H9 (cell line): ENCODE measurements around the gene IL1RAPL1. TPM values are rescaled to one million over a fixed set of nuclear protein-coding genes. Genes with fewer than 3 reads are reported as not detected.

Source experiments
- DNase-seq: peaks from one replicate; pipeline ENCODE4 v3.0.0-alpha.2; 2017
- H2AFZ ChIP-seq: one replicate; pipeline ENCODE4 v1.6.1; 2013; ENCODE audit warnings: mild to moderate bottlenecking, low read length, control low read depth, moderate library complexity
- H2AK5ac ChIP-seq: 2 replicates; pipeline ENCODE4 v1.6.1; 2013; ENCODE audit warnings: low read length, control low read depth, mixed read lengths; ENCODE audit not compliant: insufficient read length
- H2BK120ac ChIP-seq: one replicate; pipeline ENCODE4 v1.6.1; 2013; ENCODE audit warnings: low read depth, mild to moderate bottlenecking, low read length, control low read depth, inconsistent platforms; ENCODE audit not compliant: poor library complexity, severe bottlenecking
- H2BK12ac ChIP-seq: 2 replicates; pipeline ENCODE4 v1.6.1; 2013; ENCODE audit warnings: low read length, control low read depth, mixed read lengths, low read depth; ENCODE audit not compliant: insufficient read length
- H2BK15ac ChIP-seq: 2 replicates; pipeline ENCODE4 v1.6.1; 2013; ENCODE audit warnings: low read depth, low read length, control low read depth
- H2BK20ac ChIP-seq: one replicate; pipeline ENCODE4 v1.6.1; 2013; ENCODE audit warnings: low read depth, mild to moderate bottlenecking, low read length, control low read depth, inconsistent platforms; ENCODE audit not compliant: poor library complexity, severe bottlenecking
- H2BK5ac ChIP-seq: 2 replicates; pipeline ENCODE4 v1.6.1; 2013; ENCODE audit warnings: low read length, control low read depth, mixed read lengths; ENCODE audit not compliant: insufficient read length
- H3K14ac ChIP-seq: 2 replicates; pipeline ENCODE4 v1.6.1; 2013; ENCODE audit warnings: low read length, control low read depth; ENCODE audit not compliant: insufficient read depth
- H3K18ac ChIP-seq: 2 replicates; pipeline ENCODE4 v1.6.1; 2013; ENCODE audit warnings: low read depth, mild to moderate bottlenecking, mixed read lengths, low read length, control low read depth; ENCODE audit not compliant: insufficient read length
- H3K23ac ChIP-seq: 2 replicates; pipeline ENCODE4 v1.6.1; 2013; ENCODE audit warnings: low read length, control low read depth, mixed read lengths, low read depth; ENCODE audit not compliant: insufficient read length
- H3K23me2 ChIP-seq: 2 replicates; pipeline ENCODE4 v1.6.1; 2013; ENCODE audit warnings: low read depth, mild to moderate bottlenecking, mixed read lengths, low read length, control low read depth; ENCODE audit not compliant: insufficient read length, poor library complexity, severe bottlenecking
- H3K27ac ChIP-seq: 2 replicates; pipeline ENCODE4 v1.5.1; 2013; ENCODE audit warnings: low read length, control low read depth, mixed read lengths, low read depth; ENCODE audit not compliant: insufficient read length
- H3K27me3 ChIP-seq: 2 replicates; pipeline ENCODE4 v1.6.1; 2013; ENCODE audit warnings: low read length, control low read depth, inconsistent platforms; ENCODE audit not compliant: insufficient read depth
- H3K4ac ChIP-seq: 2 replicates; pipeline ENCODE4 v1.6.1; 2013; ENCODE audit warnings: low read depth, mild to moderate bottlenecking, control low read depth, inconsistent platforms, low read length, moderate library complexity
- H3K4me1 ChIP-seq: 2 replicates; pipeline ENCODE4 v1.6.1; 2013; ENCODE audit warnings: low read length, control low read depth, inconsistent platforms; ENCODE audit not compliant: insufficient read depth
- H3K4me2 ChIP-seq: 2 replicates; pipeline ENCODE4 v1.6.1; 2013; ENCODE audit warnings: low read length, control low read depth, mixed read lengths; ENCODE audit not compliant: insufficient read length, insufficient read depth
- H3K56ac ChIP-seq: 2 replicates; pipeline ENCODE4 v1.6.1; 2013; ENCODE audit warnings: low read depth, mild to moderate bottlenecking, mixed read lengths, low read length, control low read depth; ENCODE audit not compliant: insufficient read length
- H3K79me1 ChIP-seq: 2 replicates; pipeline ENCODE4 v1.6.1; 2013; ENCODE audit warnings: low read depth, mild to moderate bottlenecking, moderate library complexity, low read length, control low read depth, inconsistent platforms; ENCODE audit not compliant: insufficient read depth, poor library complexity, severe bottlenecking
- H3K79me2 ChIP-seq: 2 replicates; pipeline ENCODE4 v1.6.1; 2013; ENCODE audit warnings: low read length, control low read depth, inconsistent platforms; ENCODE audit not compliant: insufficient read depth
- H3K9ac ChIP-seq: 2 replicates; pipeline ENCODE4 v1.6.1; 2013; ENCODE audit warnings: low read length, control low read depth, mixed read lengths; ENCODE audit not compliant: insufficient read length; ENCODE audit errors: extremely low read depth
- H3K9me3 ChIP-seq: one replicate; pipeline ENCODE4 v1.6.1; 2013; ENCODE audit warnings: low read depth, low read length, inconsistent platforms; ENCODE audit not compliant: control insufficient read depth
- H3T11ph ChIP-seq: one replicate; pipeline ENCODE4 v1.6.1; 2013; ENCODE audit warnings: mild to moderate bottlenecking, low read length, control low read depth, inconsistent platforms
- H4K20me1 ChIP-seq: one replicate; pipeline ENCODE4 v1.6.1; 2013; ENCODE audit not compliant: control insufficient read depth, insufficient read length, insufficient read depth
- H4K5ac ChIP-seq: 2 replicates; pipeline ENCODE4 v1.6.1; 2013; ENCODE audit warnings: low read depth, mild to moderate bottlenecking, mixed read lengths, low read length, control low read depth; ENCODE audit not compliant: insufficient read length
- H4K8ac ChIP-seq: replicated peaks from 2 replicates; pipeline ENCODE4 v1.6.1; 2013; ENCODE audit warnings: low read length, control low read depth, mixed read lengths, low read depth; ENCODE audit not compliant: insufficient read length
- H4K91ac ChIP-seq: 2 replicates; pipeline ENCODE4 v1.6.1; 2013; ENCODE audit warnings: low read depth, mild to moderate bottlenecking, moderate library complexity, mixed read lengths, low read length, control low read depth; ENCODE audit not compliant: insufficient read length
- H3K27ac Mint-ChIP-seq, 3 experiments: 2 replicates in 2 of 3; 3 replicates in 1 of 3; pipeline ENCODE4 v1.8.0; 2020 to 2021; ENCODE audit warnings: mixed read lengths in 3 of 3, mild to moderate bottlenecking in 1 of 3, moderate library complexity in 1 of 3
- H3K27me3 Mint-ChIP-seq: 2 replicates; pipeline ENCODE4 v1.8.0; 2021; ENCODE audit warnings: low read depth, mild to moderate bottlenecking, moderate library complexity, mixed read lengths
- H3K36me3 Mint-ChIP-seq, 3 experiments: 2 replicates in 2 of 3; 3 replicates in 1 of 3; pipeline ENCODE4 v1.8.0; 2020 to 2021; ENCODE audit warnings: low read depth in 3 of 3, mixed read lengths in 3 of 3; ENCODE audit not compliant: insufficient read depth in 1 of 3
- H3K4me1 Mint-ChIP-seq, 2 experiments: 2 replicates each; pipeline ENCODE4 v1.8.0; 2020; ENCODE audit warnings: mixed read lengths in 2 of 2
- H3K4me3 Mint-ChIP-seq, 2 experiments: 2 replicates in 1 of 2; 3 replicates in 1 of 2; pipeline ENCODE4 v1.8.0; 2020 to 2021; ENCODE audit warnings: mild to moderate bottlenecking in 2 of 2, mixed read lengths in 2 of 2, moderate library complexity in 1 of 2
- H3K9me3 Mint-ChIP-seq, 2 experiments: 2 replicates in 1 of 2; 3 replicates in 1 of 2; pipeline ENCODE4 v1.8.0; 2020; ENCODE audit warnings: mild to moderate bottlenecking in 2 of 2, mixed read lengths in 2 of 2, moderate library complexity in 1 of 2
- CTCF ChIP-seq: fragments of 200-600 bp; sonication (generic); conservative IDR thresholded peaks from 3 replicates; pipeline ENCODE4 v1.8.0; 2021; ENCODE audit warnings: antibody characterized with exemption, mild to moderate bottlenecking
- WGBS: extraction: QIAGEN DNeasy Blood & Tissue Kit; methylation state at CpG from one replicate; pipeline ENCODE4 v1.1.7; 2013; ENCODE audit warnings: missing lambda C conversion rate, low lambda C conversion rate, mixed read lengths; ENCODE audit not compliant: insufficient read length; ENCODE audit errors: extremely low coverage; 5-methylcytosine and 5-hydroxymethylcytosine counted together
- total RNA-seq: library from RNA; stranded (reverse); gene quantifications from 2 replicates; pipeline ENCODE4 v1.2.1, GENCODE V29; 2021

IL1RAPL1 gene
- total RNA-seq, 1 experiment from 2014 or later = 0.31 TPM

GRCh38 chrX:29388509-29388908 lies 801.3 kb downstream of the IL1RAPL1 start:
- Histone ChIP-seq H2BK120ac (no peak overlapping the region), H2BK12ac (no peak overlapping the region), H3K14ac (no peak overlapping the region), H3K9me3 (no peaks in the 10 kb centered on the region), H4K91ac (no peak overlapping the region), H3K79me1 (no peaks in the 10 kb centered on the region), H3K4me1 (no peaks in the 10 kb centered on the region), H4K8ac (no peak overlapping the region), H2BK15ac (no peak overlapping the region), H3K4ac (no peak overlapping the region), H2BK5ac (no peak overlapping the region), H3K9ac (no peak overlapping the region), H3K18ac (no peak overlapping the region), H3K23me2 (no peaks in the 10 kb centered on the region), H3K79me2 (no peaks in the 10 kb centered on the region), H4K5ac (no peak overlapping the region), H3K23ac (no peak overlapping the region), H4K20me1 (no peaks in the 10 kb centered on the region), H3K56ac (no peak overlapping the region), H2AFZ (no peak overlapping the region), H3K27ac (no peak overlapping the region), H2BK20ac (no peak overlapping the region), H3K27me3 (no peaks in the 10 kb centered on the region), H2AK5ac (no peak overlapping the region), H3T11ph (no peak overlapping the region), H3K4me2 (no peak overlapping the region)
- no peak overlapping the region for H3K27ac Mint-ChIP-seq
- no peaks in the 10 kb centered on the region; a peak in 1 of 7 replicates for H3K36me3 Mint-ChIP-seq
- no peaks in the 10 kb centered on the region for H3K27me3 Mint-ChIP-seq
- no peak for TF ChIP-seq CTCF
- H3K9me3 Mint-ChIP-seq = peaks cover 3 to 53% of the 10 kb centered on the region in 2 experiments; a peak in 4 of 5 replicates
- no peak for DNase-seq
- H3K4me1 Mint-ChIP-seq = no peaks in the 10 kb centered on the region
- H3K4me3 Mint-ChIP-seq = no peak overlapping the region
- WGBS = no CpG with 5 or more reads among the region's 1 CpG
